ENCODE data around the gene GOLM1. TPM values are rescaled to one million over a fixed set of nuclear protein-coding genes. Genes with fewer than 3 reads are reported as not detected.

Gene GOLM1
- total RNA-seq, 1 experiment from 2014 or later: 75.1 TPM

DNA sequence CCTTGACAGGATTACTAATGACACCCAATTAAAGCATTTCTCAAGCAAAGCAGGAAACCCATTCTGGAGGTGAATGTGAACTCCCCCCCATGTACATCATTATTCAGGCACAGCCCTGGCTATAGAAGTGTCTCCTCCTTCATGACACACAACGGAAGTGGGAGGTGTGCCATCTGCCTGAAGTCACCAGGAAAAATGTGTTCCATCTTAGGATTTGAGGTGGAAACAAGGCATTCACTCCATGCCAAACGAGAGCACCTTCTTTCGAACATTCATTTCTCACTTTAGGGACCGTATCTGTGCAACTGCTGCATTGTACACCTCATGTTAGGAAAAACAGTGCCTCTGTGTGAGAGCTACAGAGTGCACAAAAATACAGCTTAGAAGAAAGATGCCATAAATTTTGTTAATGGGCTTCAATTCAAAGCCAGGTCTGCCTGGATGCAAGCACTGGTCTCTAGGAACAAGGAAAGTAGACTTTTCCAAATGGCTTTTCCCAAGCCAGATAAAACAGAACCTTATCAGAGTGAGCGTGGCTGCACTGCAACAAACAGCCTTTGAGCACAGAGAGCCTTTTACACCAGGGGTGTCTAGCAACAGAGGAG, 19.4 kb downstream of the GOLM1 start (continued):
- no peak for TF ChIP-seq ETV6 (CRISPR knock-in tag; IDR thresholded peaks at IDR 0.05)
- TF ChIP-seq, protein P1, sequence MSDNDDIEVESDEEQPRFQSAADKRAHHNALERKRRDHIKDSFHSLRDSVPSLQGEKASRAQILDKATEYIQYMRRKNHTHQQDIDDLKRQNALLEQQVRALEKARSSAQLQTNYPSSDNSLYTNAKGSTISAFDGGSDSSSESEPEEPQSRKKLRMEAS (CRISPR knock-in tag; IDR thresholded peaks at IDR 0.05): no peak

DNA sequence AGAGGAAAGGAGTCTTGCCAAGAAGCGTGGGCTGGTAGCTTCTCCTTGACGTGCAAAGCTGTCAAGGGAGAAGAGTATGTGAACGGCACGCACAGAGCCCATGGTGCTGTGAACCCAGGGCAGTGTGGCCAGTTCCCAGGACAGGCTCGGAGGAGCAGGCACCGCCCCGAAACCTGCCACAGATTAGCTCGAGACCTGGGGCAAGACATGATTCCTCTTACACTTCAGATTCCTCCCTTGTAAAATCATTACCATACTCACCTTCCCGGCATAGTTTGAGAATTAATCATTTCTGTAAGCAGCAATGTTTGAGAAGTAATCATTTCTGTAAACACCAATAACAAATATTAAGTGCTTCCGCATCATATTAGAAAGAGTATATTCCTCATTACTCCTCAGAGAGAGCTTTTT, 19.9 kb downstream of the GOLM1 start:
- Mint-ChIP-seq H3K27me3 (ENCODE audit: low read depth) (no peaks in the 10 kb centered on the region), H3K4me1 (peaks cover 36% of the 10 kb centered on the region), H3K4me3 (no peak overlapping the region), H3K36me3 (peaks cover 29% of the 10 kb centered on the region), H3K27ac (0 out of 2 replicates have a peak overlapping the region, but pooled peaks have one; percentile 1), H3K9me3 (0 out of 2 replicates have a peak, but pooled peaks cover 4% of the 10 kb centered on the region)
- no peak for ATAC-seq
- no peak for DNase-seq (ENCODE audit: low spot score)
- no peak for TF ChIP-seq JAZF1 (CRISPR knock-in tag; IDR thresholded peaks at IDR 0.05)
- TF ChIP-seq ZNF396 (CRISPR knock-in tag; IDR thresholded peaks at IDR 0.05; ENCODE audit: borderline replicate concordance): no peak
- TF ChIP-seq, protein P2, sequence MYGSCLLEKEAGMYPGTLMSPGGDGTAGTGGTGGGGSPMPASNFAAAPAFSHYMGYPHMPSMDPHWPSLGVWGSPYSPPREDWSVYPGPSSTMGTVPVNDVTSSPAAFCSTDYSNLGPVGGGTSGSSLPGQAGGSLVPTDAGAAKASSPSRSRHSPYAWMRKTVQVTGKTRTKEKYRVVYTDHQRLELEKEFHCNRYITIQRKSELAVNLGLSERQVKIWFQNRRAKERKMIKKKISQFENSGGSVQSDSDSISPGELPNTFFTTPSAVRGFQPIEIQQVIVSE (CRISPR knock-in tag; IDR thresholded peaks at IDR 0.05; ENCODE audit: borderline replicate concordance): no peak
- TF ChIP-seq, protein P3, sequence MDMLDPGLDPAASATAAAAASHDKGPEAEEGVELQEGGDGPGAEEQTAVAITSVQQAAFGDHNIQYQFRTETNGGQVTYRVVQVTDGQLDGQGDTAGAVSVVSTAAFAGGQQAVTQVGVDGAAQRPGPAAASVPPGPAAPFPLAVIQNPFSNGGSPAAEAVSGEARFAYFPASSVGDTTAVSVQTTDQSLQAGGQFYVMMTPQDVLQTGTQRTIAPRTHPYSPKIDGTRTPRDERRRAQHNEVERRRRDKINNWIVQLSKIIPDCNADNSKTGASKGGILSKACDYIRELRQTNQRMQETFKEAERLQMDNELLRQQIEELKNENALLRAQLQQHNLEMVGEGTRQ (CRISPR knock-in tag; IDR thresholded peaks at IDR 0.05): no peak
- TF ChIP-seq NFYB (CRISPR knock-in tag; conservative IDR thresholded peaks at IDR 0.05; ENCODE audit: low read depth): no peak
- TF ChIP-seq RORB (CRISPR knock-in tag; IDR thresholded peaks at IDR 0.05): no peak
- no peak for TF ChIP-seq NFATC4 (CRISPR knock-in tag; IDR thresholded peaks at IDR 0.05)
- no peak for TF ChIP-seq ATF1 (CRISPR knock-in tag; IDR thresholded peaks at IDR 0.05)
- no peak for TF ChIP-seq KAT7 (CRISPR knock-in tag; IDR thresholded peaks at IDR 0.05; ENCODE audit: borderline replicate concordance)
- no peak for TF ChIP-seq IRF2 (CRISPR knock-in tag; IDR thresholded peaks at IDR 0.05; ENCODE audit: borderline replicate concordance, low read depth)
- TF ChIP-seq RELA (CRISPR knock-in tag; IDR thresholded peaks at IDR 0.05; ENCODE audit: borderline replicate concordance): no peak
- TF ChIP-seq, protein P4, sequence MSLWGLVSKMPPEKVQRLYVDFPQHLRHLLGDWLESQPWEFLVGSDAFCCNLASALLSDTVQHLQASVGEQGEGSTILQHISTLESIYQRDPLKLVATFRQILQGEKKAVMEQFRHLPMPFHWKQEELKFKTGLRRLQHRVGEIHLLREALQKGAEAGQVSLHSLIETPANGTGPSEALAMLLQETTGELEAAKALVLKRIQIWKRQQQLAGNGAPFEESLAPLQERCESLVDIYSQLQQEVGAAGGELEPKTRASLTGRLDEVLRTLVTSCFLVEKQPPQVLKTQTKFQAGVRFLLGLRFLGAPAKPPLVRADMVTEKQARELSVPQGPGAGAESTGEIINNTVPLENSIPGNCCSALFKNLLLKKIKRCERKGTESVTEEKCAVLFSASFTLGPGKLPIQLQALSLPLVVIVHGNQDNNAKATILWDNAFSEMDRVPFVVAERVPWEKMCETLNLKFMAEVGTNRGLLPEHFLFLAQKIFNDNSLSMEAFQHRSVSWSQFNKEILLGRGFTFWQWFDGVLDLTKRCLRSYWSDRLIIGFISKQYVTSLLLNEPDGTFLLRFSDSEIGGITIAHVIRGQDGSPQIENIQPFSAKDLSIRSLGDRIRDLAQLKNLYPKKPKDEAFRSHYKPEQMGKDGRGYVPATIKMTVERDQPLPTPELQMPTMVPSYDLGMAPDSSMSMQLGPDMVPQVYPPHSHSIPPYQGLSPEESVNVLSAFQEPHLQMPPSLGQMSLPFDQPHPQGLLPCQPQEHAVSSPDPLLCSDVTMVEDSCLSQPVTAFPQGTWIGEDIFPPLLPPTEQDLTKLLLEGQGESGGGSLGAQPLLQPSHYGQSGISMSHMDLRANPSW (CRISPR knock-in tag; conservative IDR thresholded peaks at IDR 0.05; ENCODE audit: low read depth): no peak
- no peak for TF ChIP-seq CBFB (CRISPR knock-in tag; IDR thresholded peaks at IDR 0.05; ENCODE audit: low read depth)
- TF ChIP-seq NR1H2 (CRISPR knock-in tag; IDR thresholded peaks at IDR 0.05): no peak
- TF ChIP-seq ZNF671 (CRISPR knock-in tag; IDR thresholded peaks at IDR 0.05): no peak
- TF ChIP-seq, protein P5, sequence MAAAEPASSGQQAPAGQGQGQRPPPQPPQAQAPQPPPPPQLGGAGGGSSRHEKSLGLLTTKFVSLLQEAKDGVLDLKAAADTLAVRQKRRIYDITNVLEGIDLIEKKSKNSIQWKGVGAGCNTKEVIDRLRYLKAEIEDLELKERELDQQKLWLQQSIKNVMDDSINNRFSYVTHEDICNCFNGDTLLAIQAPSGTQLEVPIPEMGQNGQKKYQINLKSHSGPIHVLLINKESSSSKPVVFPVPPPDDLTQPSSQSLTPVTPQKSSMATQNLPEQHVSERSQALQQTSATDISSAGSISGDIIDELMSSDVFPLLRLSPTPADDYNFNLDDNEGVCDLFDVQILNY (CRISPR knock-in tag; IDR thresholded peaks at IDR 0.05): no peak
- TF ChIP-seq PRRX2 (CRISPR knock-in tag; IDR thresholded peaks at IDR 0.05): no peak
- no peak for TF ChIP-seq GTF2I (CRISPR knock-in tag; conservative IDR thresholded peaks at IDR 0.05)
- CTCF ChIA-PET: interaction anchor here (1.1 to 2.2 kb wide), 2 partner anchors 108 to 121 kb away, joined by 3 to 4 read pairs; no protein-coding TSS in a partner anchor
- POLR2A ChIA-PET: no interaction called here
